M059J (cell line): ENCODE measurements around the gene CCDC63. TPM values are rescaled to one million over a fixed set of nuclear protein-coding genes. Genes with fewer than 3 reads are reported as not detected.
"Not testable (repeated sequence)": the region's sequence is repeated elsewhere in the genome, so short reads cannot be mapped to it uniquely, and the experiment has no call there.

Experiments
- DNase-seq: peaks from one replicate; pipeline ENCODE4 v3.0.0-alpha.2; 2012; ENCODE audit warnings: low read depth
- total RNA-seq: library from RNA; depleted of rRNA; stranded (reverse); fragments of >200 nt; shearing (Covaris generic); gene quantifications from 2 replicates; pipeline ENCODE4 v1.2.3, GENCODE V29; 2014

CCDC63 gene
- total RNA-seq, 1 experiment from 2014 or later: not detected

DNA sequence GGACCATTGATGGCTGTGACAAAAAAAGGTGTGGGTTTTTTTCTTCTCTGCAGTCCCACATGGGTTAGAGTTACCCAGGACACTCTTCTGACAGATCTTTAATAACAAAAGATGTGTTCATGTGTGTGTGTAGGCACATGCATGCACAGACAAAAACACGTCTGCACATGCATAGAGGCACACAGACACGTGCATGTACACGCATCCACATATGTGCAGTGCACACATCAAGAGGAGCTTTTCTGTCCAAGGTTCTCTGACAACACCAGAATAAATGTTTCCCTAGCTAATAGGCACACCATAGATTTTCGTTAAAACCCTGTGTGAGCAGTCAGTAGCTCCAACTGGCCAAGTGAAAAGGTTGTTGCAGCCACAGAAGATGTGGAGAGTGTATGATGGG lies 76.4 kb downstream of the CCDC63 start:
- no peak for DNase-seq

DNA sequence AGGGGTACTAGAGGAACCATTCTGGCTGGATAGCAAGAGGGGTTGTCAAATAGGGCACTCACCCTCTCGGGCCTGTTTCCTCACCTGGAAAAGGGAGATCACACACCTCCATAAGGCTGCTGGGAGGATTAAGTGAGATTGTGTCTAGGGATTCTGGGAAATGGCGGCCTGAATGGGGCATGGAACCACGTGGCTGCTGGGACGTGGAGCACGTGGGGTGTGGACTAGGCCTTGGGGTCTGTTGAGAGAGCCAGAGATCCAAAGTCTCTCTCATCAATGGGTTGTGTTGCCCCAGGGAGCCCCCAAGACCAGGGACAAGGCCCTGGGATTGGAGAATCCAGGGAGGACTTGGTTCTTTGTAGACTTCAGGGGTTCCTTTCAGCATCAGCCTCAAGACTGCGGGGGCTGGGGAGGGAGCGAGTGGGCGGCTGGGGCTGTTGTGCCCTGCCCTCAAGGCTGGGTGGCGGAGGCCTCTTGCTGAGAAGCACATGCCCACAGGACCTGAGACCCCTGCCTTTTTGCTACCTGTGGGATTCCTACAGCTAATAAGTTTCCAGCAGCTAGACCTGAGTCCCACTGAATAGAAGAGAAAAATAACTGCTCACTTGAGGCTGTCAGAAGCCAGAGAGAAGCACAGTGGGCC lies 77.0 kb downstream of the CCDC63 start:
- DNase-seq: no peak

GRCh38 chr12:110927546-110927945 lies 80.8 kb downstream of the CCDC63 start:
- DNase-seq: no peak

DNA sequence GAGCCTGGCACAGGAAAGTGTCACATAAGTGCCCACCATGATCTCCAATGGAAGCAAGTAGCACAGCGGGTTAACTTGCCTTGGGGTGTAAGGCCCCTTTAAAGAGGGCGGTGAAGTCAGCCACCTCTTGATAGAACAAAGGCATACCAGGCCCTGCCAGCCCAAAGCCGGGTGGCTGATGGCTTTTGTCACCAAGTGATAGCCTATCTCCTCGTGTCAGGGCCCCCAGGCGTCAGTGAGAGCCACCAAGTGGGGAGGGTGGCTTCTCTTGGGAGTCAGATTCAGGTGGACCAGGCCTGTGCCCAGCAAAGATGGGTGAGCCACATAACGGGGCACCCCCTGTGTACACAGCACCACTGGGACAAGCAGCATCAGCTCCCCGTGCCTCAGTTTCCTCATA lies 81.9 kb downstream of the CCDC63 start:
- no peak for DNase-seq

DNA sequence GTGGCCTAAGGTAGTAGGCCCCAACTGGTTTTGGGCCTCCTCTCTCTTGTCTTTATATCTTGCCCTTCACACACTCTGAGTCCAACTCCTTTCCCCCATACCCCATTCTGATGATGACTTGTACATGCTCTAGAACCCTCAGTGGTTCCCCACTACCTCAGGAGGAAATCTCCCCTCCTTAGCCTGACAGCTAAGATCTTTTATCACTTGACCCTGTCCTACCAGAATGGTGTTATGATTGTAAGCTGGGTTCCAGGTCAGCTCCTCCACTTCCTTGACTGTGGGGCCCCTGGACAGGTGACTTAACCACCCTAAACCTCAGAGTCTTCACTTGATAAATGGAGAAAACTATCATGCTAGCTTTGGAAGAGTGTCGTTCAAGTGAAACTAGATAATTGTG lies 83.0 kb downstream of the CCDC63 start:
- DNase-seq: no peak

- no peak for DNase-seq
Measured at GRCh38 chr12:110930348-110931314, 83.8 kb downstream of the CCDC63 start.

DNA sequence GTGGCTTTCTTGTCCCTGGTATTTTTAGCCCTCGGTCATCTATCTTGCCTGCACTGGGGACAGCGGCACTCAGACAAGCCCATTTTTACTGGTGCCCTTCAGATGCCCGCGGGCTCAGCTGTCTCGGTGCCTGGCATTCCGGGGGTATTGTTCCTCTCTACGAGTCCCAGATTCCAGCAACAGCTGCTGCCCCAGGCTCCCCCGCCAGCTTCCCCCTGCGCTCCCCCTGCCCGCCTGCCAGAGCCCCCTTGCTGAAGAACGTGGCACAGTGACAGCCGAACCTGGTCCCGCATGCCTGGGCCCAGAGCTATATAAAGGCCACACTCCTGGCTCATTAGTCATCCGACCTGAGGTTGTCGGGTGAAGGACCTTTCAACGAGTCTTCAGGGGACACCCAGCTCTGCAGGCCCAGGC lies 84.5 kb downstream of the CCDC63 start:
- DNase-seq: peak; percentile 56

GRCh38 chr12:110932046-110932445 lies 85.3 kb downstream of the CCDC63 start:
- no peak for DNase-seq

DNA sequence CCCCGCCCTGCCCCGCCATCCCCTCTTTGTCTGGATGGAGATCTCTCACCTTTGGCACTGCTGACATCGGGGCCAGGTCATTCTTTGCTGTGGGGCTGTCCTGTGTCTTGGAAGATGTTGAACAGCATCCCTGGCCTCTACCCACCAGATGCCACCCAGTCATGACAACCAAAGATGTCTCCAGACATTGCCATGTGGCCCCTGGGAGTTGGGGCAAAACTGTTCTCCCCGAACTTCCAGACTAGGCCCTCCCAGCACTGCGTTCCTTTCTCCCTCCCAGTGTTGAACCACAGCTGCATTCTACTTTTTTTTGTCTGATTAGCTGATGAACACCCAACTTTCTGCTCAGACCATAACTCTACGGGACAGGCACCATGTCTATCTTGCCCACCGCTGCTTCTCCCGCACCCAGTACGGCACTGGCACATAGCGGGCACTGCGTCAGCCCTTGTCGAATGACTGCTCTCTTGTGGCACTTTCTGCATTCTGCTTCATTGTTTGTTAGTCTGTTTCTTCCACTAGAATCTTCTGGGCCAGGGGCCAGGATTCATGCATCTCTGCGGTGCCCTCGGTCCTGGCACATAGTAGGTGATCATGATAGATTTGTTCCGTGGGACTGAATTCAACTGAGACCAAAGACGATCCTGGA lies 86.7 kb downstream of the CCDC63 start:
- DNase-seq: no peak

- peak; percentile 76 for DNase-seq
Measured at GRCh38 chr12:110934093-110934852, 87.5 kb downstream of the CCDC63 start.

DNA sequence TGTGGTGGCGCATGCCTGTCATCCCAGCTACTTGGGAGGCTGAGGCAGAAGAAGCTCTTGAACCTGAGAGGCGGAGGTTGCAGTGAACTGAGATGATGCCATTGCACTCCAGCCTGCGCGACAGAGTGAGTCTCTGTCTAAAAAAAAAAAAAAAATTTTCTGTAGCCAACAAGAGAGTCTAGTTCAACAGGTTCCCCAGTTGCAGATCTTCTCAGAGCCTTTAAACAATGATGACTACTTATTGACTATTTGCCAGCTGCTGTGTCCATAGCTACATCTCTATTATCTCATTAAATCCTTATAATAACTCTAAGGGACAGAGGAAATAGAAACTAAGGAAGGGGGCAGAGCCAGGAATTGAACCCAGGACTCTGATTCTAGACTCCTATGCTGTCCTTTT lies 88.8 kb downstream of the CCDC63 start:
- no peak for DNase-seq

- DNase-seq: no peak
Measured at GRCh38 chr12:110936367-110937103, 89.7 kb downstream of the CCDC63 start.

DNA sequence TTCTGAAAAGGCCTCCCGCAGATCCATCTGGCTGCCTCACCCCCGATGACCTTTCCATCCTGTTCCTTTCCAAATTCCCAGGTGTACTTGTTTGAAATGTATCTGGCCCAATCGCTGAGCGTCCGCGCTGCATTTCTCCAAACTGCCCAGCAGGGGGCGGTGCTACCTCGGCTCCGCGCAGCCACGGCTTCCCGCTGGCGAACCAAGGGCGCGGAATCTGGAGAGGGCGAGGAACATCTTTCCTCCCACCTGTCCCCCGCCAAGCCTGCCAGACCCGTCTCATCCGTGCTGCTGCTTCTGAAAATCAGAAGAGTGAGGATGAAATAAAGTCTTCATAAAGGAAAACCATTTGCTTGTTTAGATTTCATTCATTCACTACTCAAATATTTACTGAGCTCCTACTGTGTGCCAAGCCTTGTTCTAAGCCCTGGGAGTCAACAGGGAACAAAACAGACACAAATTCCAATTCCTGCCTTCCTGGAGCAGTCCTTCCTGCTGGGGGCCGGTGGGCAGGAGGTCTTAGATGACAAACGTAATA lies 90.4 kb downstream of the CCDC63 start:
- peak; percentile 30 for DNase-seq

DNA sequence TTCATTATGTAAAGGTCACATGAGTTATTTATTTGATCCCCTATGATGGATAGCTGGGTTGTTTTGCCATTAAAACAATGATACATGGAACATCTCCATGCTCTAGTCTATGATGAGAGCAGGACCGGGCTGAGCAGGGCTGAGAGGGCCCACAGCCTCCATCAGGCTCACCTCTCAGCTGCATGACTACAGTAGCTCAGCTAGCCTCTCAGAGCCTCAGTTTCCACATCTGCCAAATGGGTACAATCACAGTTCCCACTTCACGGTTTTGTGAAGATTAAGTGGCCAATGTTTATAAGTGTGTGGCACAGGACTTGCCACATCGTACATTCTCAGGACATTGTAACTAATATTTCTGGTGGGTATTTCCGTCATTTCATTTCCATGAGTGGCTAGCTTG lies 93.5 kb downstream of the CCDC63 start:
- no peak for DNase-seq

DNA sequence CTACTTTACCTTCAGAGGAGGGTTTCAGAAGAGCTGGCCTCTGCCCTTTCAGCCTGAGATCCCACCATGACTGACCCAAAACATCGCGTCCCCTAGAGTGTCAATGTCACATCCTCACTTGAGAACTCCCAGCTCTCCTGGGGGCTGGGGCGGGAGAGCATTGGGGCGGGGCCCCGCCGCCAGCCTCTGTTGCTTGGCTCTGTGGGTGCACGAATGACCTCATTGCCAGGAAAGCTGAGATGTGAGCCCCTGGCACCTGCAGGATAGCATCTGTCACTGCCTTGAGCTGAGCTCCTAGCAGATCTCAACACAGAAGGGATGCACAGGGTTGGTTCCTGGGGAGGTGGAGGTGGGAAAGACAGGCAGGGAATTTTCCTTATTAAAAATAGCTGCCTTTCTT lies 94.1 kb downstream of the CCDC63 start:
- DNase-seq: no peak

- DNase-seq: no peak
Measured at GRCh38 chr12:110941391-110941790, 94.6 kb downstream of the CCDC63 start.

DNA sequence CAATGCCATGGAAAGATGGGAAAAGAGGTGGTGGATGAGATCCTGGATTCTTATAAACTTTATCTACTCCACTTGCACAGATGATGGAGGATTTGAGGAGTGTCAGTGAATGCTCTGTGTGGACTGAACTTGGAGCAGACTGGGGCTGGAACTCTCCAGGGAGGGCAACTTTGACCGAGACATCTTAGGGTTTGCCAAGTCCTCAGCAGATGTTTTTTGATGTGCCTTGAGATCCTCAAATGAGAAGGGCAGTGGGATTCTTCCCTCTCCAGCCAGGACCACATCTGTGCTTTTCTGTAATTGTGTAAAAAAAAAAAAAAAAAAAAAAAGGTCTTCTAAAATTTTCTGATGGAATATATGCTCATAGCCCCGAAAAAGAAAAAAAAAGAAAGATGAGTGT lies 96.6 kb downstream of the CCDC63 start:
- DNase-seq: no peak

- no peak for DNase-seq
Measured at GRCh38 chr12:110948041-110948440, 101.3 kb downstream of the CCDC63 start.

- not testable (repeated sequence) for DNase-seq
Measured at GRCh38 chr12:110950466-110950865, 103.7 kb downstream of the CCDC63 start.

GRCh38 chr12:110950867-110951266 lies 104.1 kb downstream of the CCDC63 start:
- not testable (repeated sequence) for DNase-seq
